Fibroblast of peridontal ligament (primary cell): ENCODE results near the gene SFT2D2.
"Not testable (repeated sequence)": the region's sequence is repeated elsewhere in the genome, so short reads cannot be mapped to it uniquely, and the experiment has no call there.

ENCODE experiments used
- DNase-seq: peaks from one replicate; pipeline ENCODE4 v3.0.0-alpha.2; 2010; ENCODE audit errors: extremely low read depth

Gene SFT2D2

DNA sequence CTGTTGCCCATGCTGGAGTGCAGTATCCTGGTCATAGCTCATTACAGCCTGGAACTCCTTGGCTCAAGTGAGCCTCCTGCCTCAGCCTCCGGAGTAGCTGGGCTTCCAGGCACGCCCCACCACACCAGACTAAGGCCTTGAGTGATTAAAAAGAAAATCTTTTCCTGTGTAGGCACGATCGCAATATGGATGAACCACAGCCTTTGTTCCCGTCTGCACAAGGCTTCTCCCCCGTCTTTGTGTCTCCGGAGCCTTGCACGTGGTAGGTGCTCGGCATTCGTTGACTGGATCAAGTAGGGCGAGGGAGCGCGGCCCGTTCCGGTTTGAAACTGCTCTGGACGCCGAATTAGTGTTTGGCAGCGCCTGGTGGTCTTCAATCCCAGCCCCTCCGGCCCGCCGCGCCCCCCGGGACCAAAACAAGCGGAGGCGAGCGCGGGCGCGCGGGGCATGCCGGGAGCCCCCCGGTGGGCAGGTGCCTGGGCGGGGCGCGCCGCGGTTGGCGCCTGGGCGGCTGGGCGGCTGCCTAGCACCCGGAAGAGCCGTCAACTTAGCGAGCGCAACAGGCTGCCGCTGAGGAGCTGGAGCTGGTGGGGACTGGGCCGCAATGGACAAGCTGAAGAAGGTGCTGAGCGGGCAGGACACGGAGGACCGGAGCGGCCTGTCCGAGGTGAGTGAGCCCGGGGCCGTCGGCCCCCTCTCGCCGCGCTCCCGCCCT is at the start of gene SFT2D2:
Gene SFT2D2, plus strand, starts transcription at position 529 of the 715 bp plus-strand sequence. Its CDS starts 76 bp downstream, at position 605.
- peak; percentile 55 for DNase-seq

GRCh38 chr1:168178227-168178637 is 47.6 kb upstream of the SFT2D2 start:
- DNase-seq: no peak

DNA sequence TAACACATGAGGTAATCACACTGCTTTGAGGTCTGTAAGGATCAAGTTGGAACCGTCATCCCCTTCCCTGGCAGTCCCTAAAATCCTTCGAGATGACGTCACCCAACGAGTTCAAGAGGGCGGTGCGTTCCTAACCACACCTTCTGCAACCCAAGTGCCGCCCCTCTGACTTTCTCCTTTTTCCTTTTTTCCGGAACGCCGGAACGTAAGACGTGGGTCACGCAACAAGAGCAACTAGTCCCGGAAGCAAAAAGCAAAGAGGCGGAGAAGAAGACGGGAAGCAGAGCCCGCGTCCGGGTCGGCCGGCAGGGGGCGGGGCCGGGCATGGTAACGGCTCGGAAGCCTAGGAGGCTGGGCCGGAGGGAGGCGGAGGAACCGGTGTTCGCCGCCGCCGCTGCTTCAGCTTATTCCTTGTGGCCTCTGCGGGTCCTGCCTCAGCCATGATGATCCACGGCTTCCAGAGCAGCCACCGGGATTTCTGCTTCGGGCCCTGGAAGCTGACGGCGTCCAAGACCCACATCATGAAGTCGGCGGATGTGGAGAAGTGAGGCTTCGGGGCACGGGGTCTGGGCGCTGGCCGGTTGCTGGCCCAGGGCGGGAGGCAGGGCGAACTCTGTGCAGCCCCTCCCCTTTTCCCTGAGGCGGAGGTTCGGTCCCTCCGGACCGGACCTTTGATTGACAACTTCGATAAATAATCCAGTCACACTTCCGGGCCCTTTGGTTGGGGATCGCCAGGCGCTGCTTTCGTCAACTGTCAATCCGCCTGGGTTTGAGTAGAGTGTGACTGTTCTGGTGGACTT is 47.0 kb upstream of the SFT2D2 start, which contains the start of gene TIPRL:
Gene TIPRL, plus strand, starts transcription at position 325 of the 800 bp plus-strand sequence. Its CDS starts 116 bp downstream, at position 441.
- DNase-seq: peak; percentile 100

GRCh38 chr1:168179438-168180147 is 46.2 kb upstream of the SFT2D2 start:
- peak; percentile 28 for DNase-seq

DNA sequence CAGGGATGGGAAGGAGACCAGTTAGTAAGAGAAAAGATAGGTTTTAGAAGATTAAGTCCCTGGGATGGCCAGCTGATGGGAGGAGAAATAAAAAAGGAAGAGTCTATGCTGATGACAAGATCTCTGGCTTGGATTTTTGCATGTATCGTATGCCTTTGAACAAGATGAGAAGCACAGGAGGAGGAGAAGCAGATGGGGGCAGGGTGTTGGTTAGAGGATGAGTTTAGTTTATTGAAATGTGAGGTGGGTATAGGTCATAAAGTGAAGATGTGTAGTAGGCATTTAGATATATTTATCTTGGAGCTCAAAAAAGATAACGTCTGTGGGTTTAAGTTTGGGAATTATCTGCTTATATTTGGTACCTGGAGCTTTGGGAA is 45.7 kb upstream of the SFT2D2 start:
- no peak for DNase-seq

DNA sequence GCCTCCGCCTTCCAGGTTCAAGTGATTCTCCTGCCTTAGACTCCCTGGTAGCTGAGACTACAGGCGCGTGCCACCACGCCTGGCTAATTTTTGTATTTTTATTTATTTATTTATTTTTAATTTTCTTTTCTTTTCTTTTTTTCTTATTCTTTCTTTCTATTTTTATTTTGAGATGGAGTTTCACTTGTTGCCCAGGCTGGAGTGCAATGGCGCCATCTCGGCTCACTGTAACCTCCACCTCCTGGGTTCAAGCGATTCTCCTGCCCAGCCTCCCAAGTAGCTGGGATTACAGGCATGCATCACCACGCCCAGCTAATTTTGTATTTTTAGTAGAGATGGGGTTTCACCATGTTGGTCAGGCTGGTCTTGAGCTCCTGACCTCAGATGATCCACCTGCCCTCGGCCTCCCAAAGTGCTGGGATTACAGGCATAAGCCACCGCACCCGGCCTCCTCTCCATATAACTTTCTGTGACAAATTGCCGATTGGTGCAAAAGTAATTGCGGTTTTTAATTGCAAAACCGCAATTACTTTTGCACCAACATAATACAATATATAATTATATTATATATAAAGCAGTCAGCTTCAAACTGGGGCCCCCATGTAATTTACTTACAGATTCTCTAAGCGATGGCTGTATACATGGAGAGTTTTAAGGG is 44.6 kb upstream of the SFT2D2 start:
- DNase-seq: not testable (repeated sequence)

- no peak for DNase-seq
These were observed 38.6 kb upstream of the SFT2D2 start for GRCh38 chr1:168187177-168187576.

DNA sequence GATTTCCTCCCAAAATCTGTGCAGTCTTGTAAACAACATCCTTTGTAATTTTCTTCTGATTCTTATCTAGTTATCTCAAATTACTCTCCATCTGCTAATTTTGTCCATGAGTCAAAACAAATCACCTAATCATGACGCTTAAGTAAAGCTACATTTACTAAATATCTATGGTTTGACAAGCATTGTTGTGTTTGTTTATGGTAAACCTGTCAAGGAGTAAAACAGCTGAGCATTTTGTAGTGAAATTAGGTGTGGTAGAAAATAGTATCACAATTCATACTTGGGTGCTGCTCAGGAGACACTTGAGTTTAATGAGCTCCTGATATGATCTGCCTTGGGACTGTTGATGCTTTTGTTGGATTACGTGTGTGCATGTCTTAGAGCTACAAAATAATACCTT is 35.4 kb upstream of the SFT2D2 start:
- no peak for DNase-seq

DNA sequence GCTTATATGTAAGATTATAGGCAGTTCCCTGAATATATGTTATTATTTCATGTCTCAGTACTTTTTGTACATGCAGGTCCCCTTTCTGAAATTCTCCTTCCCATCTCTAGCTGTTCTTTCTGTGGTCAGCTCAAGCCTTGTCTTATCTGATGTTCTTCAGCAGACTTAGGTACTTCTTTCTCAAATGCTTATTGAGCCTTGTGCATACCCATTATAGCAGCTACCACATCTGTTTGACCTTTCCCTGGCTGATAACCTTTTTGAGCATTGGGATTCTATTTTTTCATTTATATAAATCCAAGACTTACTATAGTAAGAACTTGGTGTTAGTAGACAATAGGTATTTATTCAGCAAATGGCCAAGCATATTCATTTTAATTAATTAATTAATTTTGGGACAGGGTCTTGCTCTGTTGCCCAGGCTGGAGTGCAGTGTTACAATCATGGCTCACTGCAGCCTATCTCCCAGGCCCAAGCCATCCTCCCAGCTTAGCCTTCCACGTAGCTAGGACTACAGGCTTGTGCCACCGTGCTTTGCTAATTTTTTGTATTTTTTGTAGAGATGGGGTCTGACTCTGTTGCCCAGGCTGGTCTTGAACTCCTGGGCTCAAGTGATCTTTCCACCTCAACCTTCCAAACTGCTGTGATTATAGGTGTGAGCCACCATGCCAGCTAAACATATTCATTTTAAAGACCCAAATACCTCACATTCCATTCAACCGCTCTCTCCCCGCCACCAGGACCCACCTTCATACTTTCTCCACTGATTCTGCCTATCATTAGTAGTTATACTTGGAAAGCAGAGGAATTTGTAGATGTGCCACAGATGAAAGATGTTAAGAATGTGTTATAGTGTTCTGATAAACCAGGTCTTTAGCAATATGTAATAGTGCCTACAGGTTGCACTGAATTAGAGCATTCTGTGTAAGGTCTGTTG is 30.3 kb upstream of the SFT2D2 start:
- DNase-seq: no peak

- DNase-seq: no peak
These were observed 26.7 kb upstream of the SFT2D2 start for GRCh38 chr1:168199056-168199455.

DNA sequence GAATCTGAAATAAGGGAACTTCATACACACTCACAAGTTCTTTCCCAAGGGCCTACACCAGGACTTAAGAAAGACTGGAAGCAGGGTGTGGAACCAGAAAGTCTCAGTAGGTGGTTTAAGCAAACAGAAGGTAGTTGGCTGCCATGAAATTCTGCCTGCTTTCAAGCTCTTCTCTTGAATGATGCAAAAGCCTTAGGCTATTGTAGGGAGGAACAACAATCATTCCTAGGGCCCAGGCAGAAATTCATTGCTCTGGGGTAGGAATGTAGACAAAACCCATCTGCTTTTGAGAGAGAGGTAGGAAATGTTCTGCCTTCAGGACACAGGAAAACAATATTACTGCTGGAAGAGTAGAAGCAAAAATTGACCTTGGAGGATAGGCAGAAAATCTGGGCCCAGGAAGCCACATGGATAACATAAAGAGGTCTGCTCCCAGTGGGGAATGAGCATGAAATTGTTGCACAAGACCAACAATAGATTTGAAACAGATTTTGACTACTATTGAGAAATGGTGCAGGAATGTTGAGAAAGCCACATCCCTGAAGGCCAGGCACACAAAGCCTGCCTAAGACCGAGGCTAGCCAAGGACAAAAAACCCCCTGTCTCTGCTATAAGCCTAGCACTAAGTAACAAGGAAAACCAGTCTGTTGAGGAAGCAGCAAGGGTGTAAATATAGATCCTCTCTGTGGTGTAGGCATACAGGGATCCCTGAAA is 22.7 kb upstream of the SFT2D2 start:
- DNase-seq: peak; percentile 98

- DNase-seq: peak; percentile 78
These were observed 19.7 kb upstream of the SFT2D2 start for GRCh38 chr1:168206111-168206510.

DNA sequence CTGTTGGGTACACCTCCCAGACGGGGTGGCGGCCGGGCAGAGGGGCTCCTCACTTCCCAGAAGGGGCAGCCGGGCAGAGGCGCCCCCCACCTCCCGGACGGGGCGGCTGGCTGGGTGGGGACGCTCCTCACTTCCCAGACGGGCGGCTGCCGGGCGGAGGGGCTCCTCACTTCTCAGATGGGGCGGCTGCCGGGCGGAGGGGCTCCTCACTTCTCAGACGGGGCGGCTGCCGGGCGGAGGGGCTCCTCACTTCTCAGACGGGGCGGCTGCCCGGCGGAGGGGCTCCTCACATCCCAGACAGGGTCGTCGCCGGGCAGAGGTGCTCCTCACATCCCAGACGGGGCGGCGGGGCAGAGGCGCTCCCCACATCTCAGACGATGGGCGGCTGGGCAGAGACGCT is 18.1 kb upstream of the SFT2D2 start:
- not testable (repeated sequence) for DNase-seq

DNA sequence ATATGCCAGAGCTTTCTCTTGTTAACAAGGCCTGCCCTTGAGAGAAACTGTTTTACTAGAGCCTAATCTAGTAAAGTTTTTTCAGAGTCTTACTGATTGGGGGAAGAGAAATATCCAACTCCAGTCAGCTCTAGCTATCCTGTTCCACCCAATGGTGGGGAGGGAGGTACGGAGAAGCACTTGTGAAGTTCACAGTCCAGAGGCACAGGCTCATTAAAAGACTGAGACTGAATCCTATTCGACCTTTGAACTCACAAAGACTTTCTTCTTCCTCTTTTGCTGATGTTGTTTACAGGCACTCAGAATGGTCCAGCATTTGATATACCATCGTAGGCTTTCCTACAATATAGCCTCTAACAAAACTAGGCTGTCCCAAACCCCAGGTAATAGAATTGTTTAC is 15.5 kb upstream of the SFT2D2 start:
- no peak for DNase-seq

DNA sequence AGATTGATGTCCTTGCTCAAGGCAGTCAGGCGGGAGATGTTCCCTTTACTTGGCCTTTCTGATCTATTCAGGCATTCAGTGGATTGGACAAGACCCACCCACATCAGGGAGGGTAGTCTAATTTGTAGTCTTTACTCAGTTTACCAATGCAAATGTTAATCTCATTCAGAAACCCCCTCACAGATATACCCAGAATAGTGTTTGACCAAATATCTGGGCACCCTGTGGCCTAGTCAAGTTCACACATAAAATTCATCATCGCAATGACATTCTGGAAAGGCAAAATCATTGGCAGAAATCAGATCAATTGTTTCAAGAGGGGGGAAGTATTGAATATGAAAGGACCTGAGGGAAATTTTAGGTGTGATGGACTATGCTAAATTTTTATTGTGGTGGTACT is 12.5 kb upstream of the SFT2D2 start:
- no peak for DNase-seq

- DNase-seq: no peak
These were observed 9.6 kb upstream of the SFT2D2 start for GRCh38 chr1:168216171-168216570.

GRCh38 chr1:168217664-168218063 is 8.1 kb upstream of the SFT2D2 start:
- no peak for DNase-seq

GRCh38 chr1:168218658-168219057 is 7.1 kb upstream of the SFT2D2 start:
- DNase-seq: no peak

DNA sequence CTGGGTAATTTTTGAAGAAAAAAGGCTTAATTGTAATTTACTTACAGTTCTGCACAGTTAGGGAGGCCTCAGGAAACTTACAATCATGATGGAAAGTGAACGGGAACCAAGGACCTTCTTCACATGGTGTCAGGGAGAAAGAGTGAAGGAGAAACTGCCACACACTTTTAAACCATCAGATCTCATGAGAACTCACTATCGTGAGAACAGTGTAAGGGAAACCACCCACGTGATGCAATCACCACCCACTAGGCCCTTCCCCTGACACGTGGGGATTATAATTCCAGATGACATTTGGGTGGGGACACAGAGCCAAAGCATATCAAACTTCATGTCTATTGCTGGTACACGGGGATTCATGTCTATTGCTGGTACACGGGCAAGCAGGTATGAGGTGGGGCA is 5.3 kb upstream of the SFT2D2 start:
- DNase-seq: no peak

DNA sequence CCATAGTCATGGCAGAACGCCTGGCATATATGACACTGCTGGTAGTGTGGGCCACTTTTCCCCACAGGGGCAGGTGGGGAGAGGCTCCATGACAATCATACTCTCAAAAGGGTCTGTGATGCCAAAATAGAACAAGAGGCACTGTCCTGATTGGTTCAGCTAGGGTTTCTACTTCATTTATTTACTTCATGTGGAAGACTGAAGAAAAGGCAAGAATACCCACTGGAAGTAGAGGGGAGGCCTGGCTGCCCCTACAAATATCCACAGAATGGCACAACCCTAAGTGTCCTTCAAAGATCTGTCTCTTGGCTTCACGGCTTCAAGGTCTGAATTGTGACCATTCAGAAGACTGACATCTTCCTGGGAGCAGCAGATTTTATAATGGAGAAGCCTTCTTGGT is 4.5 kb upstream of the SFT2D2 start:
- DNase-seq: no peak
